ENCODE measurements around the gene KCNG4.

The KCNG4 gene

GRCh38 chr16:84239141-84239769 lies 557 bp downstream of the KCNG4 start:
- Histone ChIP-seq H3K36me3 (ENCODE audit: insufficient read depth, low read length) (no peaks in the 10 kb centered on the region), H3K9me3 (ENCODE audit: low read length) (peaks cover 3% of the 10 kb centered on the region), H3K4me3 (ENCODE audit: low read length) (no peak overlapping the region), H2AFZ (ENCODE audit: low read depth, low read length) (no peak overlapping the region), H3K4me1 (ENCODE audit: insufficient read depth, low read length) (peaks cover 11% of the 10 kb centered on the region), H3K27me3 (ENCODE audit: insufficient read depth, low read length) (peaks cover 2% of the 10 kb centered on the region)

GRCh38 chr16:84237994-84238750 lies 1.6 kb downstream of the KCNG4 start:
- no peaks in the 10 kb centered on the region for H3K36me3 ChIP-seq (ENCODE audit: insufficient read depth, low read length)
- peaks cover 2% of the 10 kb centered on the region for H3K27me3 ChIP-seq (ENCODE audit: insufficient read depth, low read length)
- no peak overlapping the region for H2AFZ ChIP-seq (ENCODE audit: low read depth, low read length)

GRCh38 chr16:84236671-84237070 lies 3.1 kb downstream of the KCNG4 start:
- no peaks in the 10 kb centered on the region for H3K9me3 ChIP-seq (ENCODE audit: low read length)
- H3K4me3 ChIP-seq (ENCODE audit: low read length): no peak overlapping the region
- H3K27me3 ChIP-seq (ENCODE audit: insufficient read depth, low read length): peaks cover 2% of the 10 kb centered on the region
- no peaks in the 10 kb centered on the region for H3K36me3 ChIP-seq (ENCODE audit: insufficient read depth, low read length)
- H3K4me1 ChIP-seq (ENCODE audit: insufficient read depth, low read length): peaks cover 12% of the 10 kb centered on the region
- no peak overlapping the region for H2AFZ ChIP-seq (ENCODE audit: low read depth, low read length)

More at GRCh38 chr16:84237994-84238750, 1.6 kb downstream of the KCNG4 start:
- Histone ChIP-seq H3K4me3 (ENCODE audit: low read length) (no peak overlapping the region), H3K9me3 (ENCODE audit: low read length) (no peaks in the 10 kb centered on the region), H3K4me1 (ENCODE audit: insufficient read depth, low read length) (peaks cover 12% of the 10 kb centered on the region)

GRCh38 chr16:84234321-84235241 lies 5.2 kb downstream of the KCNG4 start:
- Histone ChIP-seq H3K9me3 (ENCODE audit: low read length) (no peaks in the 10 kb centered on the region), H3K4me1 (ENCODE audit: insufficient read depth, low read length) (peaks cover 12% of the 10 kb centered on the region), H2AFZ (ENCODE audit: low read depth, low read length) (peak overlapping the region; percentile 11), H3K4me3 (ENCODE audit: low read length) (no peak overlapping the region), H3K36me3 (ENCODE audit: insufficient read depth, low read length) (no peaks in the 10 kb centered on the region), H3K27me3 (ENCODE audit: insufficient read depth, low read length) (peaks cover 2% of the 10 kb centered on the region)

- H3K27me3 ChIP-seq (ENCODE audit: insufficient read depth, low read length): peaks cover 2% of the 10 kb centered on the region
- no peaks in the 10 kb centered on the region for H3K36me3 ChIP-seq (ENCODE audit: insufficient read depth, low read length)
- peaks cover 12% of the 10 kb centered on the region for H3K4me1 ChIP-seq (ENCODE audit: insufficient read depth, low read length)
- no peak overlapping the region for H2AFZ ChIP-seq (ENCODE audit: low read depth, low read length)
- H3K4me3 ChIP-seq (ENCODE audit: low read length): no peak overlapping the region
- no peaks in the 10 kb centered on the region for H3K9me3 ChIP-seq (ENCODE audit: low read length)
Observed at GRCh38 chr16:84233748-84234147, 6.1 kb downstream of the KCNG4 start.

- H3K36me3 ChIP-seq (ENCODE audit: insufficient read depth, low read length): no peaks in the 10 kb centered on the region
Observed at GRCh38 chr16:84232969-84233368, 6.8 kb downstream of the KCNG4 start.

GRCh38 chr16:84232060-84232459 lies 7.8 kb downstream of the KCNG4 start:
- H2AFZ ChIP-seq (ENCODE audit: low read depth, low read length): no peak overlapping the region
- no peaks in the 10 kb centered on the region for H3K36me3 ChIP-seq (ENCODE audit: insufficient read depth, low read length)
- H3K4me3 ChIP-seq (ENCODE audit: low read length): no peak overlapping the region
- H3K9me3 ChIP-seq (ENCODE audit: low read length): no peaks in the 10 kb centered on the region
- H3K4me1 ChIP-seq (ENCODE audit: insufficient read depth, low read length): peaks cover 23% of the 10 kb centered on the region
- H3K27me3 ChIP-seq (ENCODE audit: insufficient read depth, low read length): peaks cover 2% of the 10 kb centered on the region

More at GRCh38 chr16:84232969-84233368, 6.8 kb downstream of the KCNG4 start:
- Histone ChIP-seq H3K27me3 (ENCODE audit: insufficient read depth, low read length) (peaks cover 2% of the 10 kb centered on the region), H3K4me3 (ENCODE audit: low read length) (no peak overlapping the region), H3K4me1 (ENCODE audit: insufficient read depth, low read length) (peaks cover 18% of the 10 kb centered on the region), H2AFZ (ENCODE audit: low read depth, low read length) (no peak overlapping the region), H3K9me3 (ENCODE audit: low read length) (no peaks in the 10 kb centered on the region)

GRCh38 chr16:84229471-84229870 lies 10.3 kb downstream of the KCNG4 start:
- no peak overlapping the region for H3K4me3 ChIP-seq (ENCODE audit: low read length)
- no peaks in the 10 kb centered on the region for H3K9me3 ChIP-seq (ENCODE audit: low read length)
- H3K4me1 ChIP-seq (ENCODE audit: insufficient read depth, low read length): peaks cover 14% of the 10 kb centered on the region
- H2AFZ ChIP-seq (ENCODE audit: low read depth, low read length): no peak overlapping the region
- no peaks in the 10 kb centered on the region for H3K27me3 ChIP-seq (ENCODE audit: insufficient read depth, low read length)
- H3K36me3 ChIP-seq (ENCODE audit: insufficient read depth, low read length): no peaks in the 10 kb centered on the region

- H2AFZ ChIP-seq (ENCODE audit: low read depth, low read length): no peak overlapping the region
- H3K4me1 ChIP-seq (ENCODE audit: insufficient read depth, low read length): peaks cover 11% of the 10 kb centered on the region
- H3K27me3 ChIP-seq (ENCODE audit: insufficient read depth, low read length): no peaks in the 10 kb centered on the region
- no peaks in the 10 kb centered on the region for H3K36me3 ChIP-seq (ENCODE audit: insufficient read depth, low read length)
- no peaks in the 10 kb centered on the region for H3K9me3 ChIP-seq (ENCODE audit: low read length)
- no peak overlapping the region for H3K4me3 ChIP-seq (ENCODE audit: low read length)
Observed at GRCh38 chr16:84228256-84228838, 11.5 kb downstream of the KCNG4 start.

- peaks cover 11% of the 10 kb centered on the region for H3K4me1 ChIP-seq (ENCODE audit: insufficient read depth, low read length)
Observed at GRCh38 chr16:84227548-84227947, 12.3 kb downstream of the KCNG4 start.

GRCh38 chr16:84226026-84226425 lies 13.8 kb downstream of the KCNG4 start:
- H3K36me3 ChIP-seq (ENCODE audit: insufficient read depth, low read length): no peaks in the 10 kb centered on the region
- H3K4me1 ChIP-seq (ENCODE audit: insufficient read depth, low read length): peaks cover 11% of the 10 kb centered on the region
- no peak overlapping the region for H3K4me3 ChIP-seq (ENCODE audit: low read length)
- H3K9me3 ChIP-seq (ENCODE audit: low read length): peaks cover 2% of the 10 kb centered on the region
- H3K27me3 ChIP-seq (ENCODE audit: insufficient read depth, low read length): no peaks in the 10 kb centered on the region
- H2AFZ ChIP-seq (ENCODE audit: low read depth, low read length): no peak overlapping the region

More at GRCh38 chr16:84227548-84227947, 12.3 kb downstream of the KCNG4 start:
- no peak overlapping the region for H3K4me3 ChIP-seq (ENCODE audit: low read length)
- peaks cover 1% of the 10 kb centered on the region for H3K9me3 ChIP-seq (ENCODE audit: low read length)
- no peak overlapping the region for H2AFZ ChIP-seq (ENCODE audit: low read depth, low read length)
- no peaks in the 10 kb centered on the region for H3K36me3 ChIP-seq (ENCODE audit: insufficient read depth, low read length)
- H3K27me3 ChIP-seq (ENCODE audit: insufficient read depth, low read length): no peaks in the 10 kb centered on the region

GRCh38 chr16:84225571-84225970 lies 14.2 kb downstream of the KCNG4 start:
- peaks cover 11% of the 10 kb centered on the region for H3K4me1 ChIP-seq (ENCODE audit: insufficient read depth, low read length)
- no peaks in the 10 kb centered on the region for H3K36me3 ChIP-seq (ENCODE audit: insufficient read depth, low read length)
- H3K9me3 ChIP-seq (ENCODE audit: low read length): peaks cover 2% of the 10 kb centered on the region
- no peaks in the 10 kb centered on the region for H3K27me3 ChIP-seq (ENCODE audit: insufficient read depth, low read length)
- H3K4me3 ChIP-seq (ENCODE audit: low read length): no peak overlapping the region
- no peak overlapping the region for H2AFZ ChIP-seq (ENCODE audit: low read depth, low read length)

Measured in neuron (in vitro differentiated cells).